Stimulated activated CD4-positive, alpha-beta T cell treated with anti-CD3 and anti-CD28 coated beads, Interleukin-4, amount 100 ng/mL, for 1 hour (primary cell): ENCODE data around the gene ERBB2.

Source experiments
- DNase-seq: peaks from one replicate; pipeline ENCODE4 v3.0.0-alpha.2; 2020

Gene ERBB2

DNA sequence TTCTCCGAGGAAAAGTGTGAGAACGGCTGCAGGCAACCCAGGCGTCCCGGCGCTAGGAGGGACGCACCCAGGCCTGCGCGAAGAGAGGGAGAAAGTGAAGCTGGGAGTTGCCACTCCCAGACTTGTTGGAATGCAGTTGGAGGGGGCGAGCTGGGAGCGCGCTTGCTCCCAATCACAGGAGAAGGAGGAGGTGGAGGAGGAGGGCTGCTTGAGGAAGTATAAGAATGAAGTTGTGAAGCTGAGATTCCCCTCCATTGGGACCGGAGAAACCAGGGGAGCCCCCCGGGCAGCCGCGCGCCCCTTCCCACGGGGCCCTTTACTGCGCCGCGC lies at the start of gene ERBB2:
Gene ERBB2 (plus strand): TSS at position 247 of the 330 bp plus-strand sequence. CDS start 175 bp downstream, outside the sequence.
- no peak for DNase-seq

DNA sequence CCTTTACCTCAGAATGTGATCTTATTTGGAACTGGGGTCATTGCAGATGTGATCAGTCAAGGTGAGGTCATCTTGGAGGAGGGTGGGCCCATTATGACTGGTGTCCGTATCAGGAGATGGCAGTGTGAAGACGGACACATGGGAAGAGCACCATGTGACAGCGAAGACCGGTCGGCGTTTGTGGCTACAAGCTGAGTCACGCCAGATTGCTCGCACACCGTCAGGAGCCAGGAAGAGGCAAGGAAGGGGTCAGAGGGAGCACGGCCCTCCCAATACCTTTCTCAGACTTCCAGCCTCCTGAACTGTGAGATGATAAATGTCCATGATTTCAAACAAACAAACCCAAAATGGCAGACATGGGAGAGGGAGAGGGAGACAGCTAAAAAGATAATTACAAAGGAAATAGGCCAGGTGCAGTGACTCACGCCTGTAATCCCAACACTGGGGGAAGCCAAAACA lies 49.7 kb upstream of the ERBB2 start:
- no peak for DNase-seq

DNA sequence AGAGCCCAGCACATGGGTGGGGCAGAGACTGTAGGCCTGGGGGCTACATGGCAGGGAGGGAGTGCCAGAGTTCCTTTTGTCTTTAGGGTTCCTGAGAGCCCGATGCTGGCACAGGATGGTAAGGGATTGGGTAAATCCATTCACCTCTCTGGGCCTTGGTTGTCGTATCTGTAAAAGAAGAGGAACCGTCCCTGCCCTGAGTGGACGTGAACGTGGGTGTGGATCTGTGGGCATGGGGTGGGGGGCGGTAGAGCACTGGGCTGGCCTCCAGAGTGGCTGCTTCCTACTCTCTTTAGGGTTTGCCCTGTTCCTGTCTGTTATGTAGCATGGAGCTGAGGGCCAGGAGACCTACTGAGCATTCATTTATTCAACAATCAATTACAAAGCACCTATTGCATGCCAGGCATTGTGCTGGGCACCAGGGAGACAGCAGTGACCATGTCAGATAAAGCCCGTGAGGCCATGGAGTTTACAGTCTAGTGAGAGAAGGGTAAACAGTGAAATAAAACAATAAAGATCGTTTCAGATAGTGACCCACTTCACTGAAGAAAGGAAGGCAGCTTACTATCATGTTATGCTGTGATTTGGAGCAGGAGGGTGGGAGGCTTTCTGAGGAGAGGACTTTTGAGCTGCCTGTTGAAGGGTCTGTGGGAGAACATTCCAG lies 47.8 kb upstream of the ERBB2 start:
- DNase-seq: no peak

DNA sequence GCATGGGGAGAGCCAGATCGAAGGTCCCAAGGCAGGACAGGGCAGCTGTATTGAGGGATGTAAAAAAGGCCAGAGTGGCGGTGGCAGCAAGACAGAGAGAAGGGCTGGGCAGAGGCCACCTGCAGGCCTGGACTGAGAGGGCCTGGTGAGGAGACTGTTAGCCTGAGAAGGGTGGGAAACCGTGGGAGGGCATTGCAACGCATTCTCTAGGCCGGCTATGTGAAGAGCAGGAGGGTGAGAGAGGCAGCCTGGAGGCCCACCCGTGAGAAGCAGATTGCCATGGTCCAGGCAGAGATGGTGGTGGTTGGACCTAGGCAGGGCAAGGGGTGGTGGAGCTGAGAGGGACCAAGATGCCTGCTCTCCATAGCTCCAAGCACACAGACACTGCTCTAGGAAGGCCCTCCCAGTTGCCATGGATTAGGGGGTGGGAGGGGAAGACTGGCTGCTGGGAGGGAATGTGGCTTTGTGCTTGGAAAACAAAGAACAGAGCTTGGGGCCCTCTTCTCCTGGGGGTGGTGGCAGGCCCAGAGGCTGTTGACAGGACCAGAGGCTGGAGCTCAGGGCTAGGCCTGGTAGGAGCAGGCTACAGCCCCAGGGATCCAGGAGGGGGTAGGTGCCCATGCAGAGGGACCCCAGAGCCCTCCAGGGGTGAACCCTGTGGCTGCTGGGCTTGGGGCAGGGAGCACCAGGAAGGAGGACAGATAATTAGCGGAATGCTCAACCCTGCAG lies 47.1 kb upstream of the ERBB2 start:
- no peak for DNase-seq

DNA sequence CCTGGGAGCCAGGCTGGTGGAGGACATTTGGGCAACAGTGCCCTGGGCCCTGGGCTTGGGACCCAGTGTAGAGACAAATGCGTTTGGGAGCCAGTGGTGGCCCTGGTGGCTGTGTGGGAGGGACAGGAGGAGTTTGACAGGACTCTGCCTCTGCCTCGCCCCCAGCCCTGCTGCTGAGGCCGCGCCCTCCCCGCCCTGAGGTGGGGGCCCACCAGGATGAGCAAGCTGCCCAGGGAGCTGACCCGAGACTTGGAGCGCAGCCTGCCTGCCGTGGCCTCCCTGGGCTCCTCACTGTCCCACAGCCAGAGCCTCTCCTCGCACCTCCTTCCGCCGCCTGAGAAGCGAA lies 46.6 kb upstream of the ERBB2 start:
- no peak for DNase-seq

DNA sequence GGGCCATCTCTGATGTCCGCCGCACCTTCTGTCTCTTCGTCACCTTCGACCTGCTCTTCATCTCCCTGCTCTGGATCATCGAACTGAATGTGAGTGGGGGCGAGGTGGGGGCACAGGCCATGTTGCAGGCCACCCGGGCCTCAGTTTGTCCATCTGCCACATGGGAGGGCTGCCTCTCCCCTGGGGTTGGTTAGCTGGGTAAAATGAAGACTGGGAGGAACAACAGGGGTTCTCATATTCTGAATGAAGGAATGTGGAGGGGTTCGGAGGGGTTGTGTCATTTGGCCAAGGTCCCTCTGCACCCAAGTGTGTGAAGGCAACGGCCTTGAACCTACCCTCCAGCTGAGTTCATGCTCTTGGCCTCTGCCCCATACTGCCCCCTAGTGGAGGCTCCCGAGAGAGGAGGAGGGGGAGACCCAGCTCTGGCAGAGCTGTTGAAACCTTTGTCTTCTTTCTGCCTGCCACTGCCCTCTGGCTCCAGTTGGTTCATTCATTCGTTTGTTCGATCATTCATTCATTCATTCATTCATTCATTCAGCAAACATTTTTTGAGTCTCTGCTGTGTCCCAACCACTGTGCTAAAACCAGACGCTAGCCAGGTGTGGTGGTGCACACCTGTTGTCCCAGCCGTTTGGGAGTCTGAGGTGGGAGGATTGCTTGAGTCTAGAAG lies 46.1 kb upstream of the ERBB2 start:
- DNase-seq: peak; percentile 80

DNA sequence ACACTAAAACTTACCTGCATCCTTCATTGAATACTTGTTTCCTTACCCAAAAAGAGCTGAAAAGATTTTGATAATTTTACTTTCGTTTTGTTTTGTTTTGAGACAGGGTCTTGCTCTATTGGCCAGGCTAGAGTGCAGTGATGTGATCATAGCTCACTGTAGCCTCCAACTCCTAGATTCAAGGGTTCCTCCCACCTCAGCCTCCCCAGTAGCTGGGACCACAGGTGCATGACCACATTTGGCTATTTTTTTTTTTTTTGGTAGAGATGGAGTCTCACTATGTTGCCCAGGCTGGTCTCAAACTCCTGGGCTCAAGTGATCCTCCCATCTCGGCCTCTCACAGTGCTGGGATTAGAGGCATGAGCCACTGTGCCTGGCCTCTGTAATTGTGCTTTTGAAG lies 44.8 kb upstream of the ERBB2 start:
- no peak for DNase-seq

DNA sequence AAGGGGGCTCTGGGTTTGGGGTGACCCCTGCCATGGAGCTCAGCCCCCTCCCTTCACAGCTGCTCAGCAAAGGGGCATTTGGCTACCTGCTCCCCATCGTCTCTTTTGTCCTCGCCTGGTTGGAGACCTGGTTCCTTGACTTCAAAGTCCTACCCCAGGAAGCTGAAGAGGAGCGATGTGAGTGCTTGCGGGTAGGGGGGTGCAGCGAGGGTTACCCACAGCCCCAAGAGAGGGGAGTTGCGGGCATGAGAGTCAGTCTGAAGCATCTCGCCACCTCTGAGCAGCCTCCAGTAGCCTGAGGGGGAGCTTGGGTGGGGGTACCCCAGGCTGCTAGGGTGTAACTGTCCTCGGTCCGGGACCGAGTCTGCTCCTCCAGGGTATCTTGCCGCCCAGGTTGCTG lies 41.5 kb upstream of the ERBB2 start:
- DNase-seq: no peak

DNA sequence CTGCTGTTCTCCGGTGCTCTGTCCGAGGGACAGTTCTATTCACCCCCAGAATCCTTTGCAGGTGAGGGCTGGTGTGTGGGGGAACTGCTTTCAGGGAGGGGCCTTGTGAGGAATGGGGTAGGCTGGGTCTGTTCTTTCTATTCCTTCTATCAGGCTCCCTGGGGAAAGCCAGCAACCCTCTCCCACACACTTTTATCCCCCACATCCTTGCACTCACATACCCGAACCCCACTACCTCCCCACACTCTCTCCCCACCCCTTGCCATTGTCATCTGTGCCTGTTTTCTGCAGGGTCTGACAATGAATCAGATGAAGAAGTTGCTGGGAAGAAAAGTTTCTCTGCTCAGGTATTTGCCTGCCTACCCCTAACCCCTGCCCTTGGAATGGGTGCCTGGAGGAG lies 41.1 kb upstream of the ERBB2 start:
- no peak for DNase-seq

DNA sequence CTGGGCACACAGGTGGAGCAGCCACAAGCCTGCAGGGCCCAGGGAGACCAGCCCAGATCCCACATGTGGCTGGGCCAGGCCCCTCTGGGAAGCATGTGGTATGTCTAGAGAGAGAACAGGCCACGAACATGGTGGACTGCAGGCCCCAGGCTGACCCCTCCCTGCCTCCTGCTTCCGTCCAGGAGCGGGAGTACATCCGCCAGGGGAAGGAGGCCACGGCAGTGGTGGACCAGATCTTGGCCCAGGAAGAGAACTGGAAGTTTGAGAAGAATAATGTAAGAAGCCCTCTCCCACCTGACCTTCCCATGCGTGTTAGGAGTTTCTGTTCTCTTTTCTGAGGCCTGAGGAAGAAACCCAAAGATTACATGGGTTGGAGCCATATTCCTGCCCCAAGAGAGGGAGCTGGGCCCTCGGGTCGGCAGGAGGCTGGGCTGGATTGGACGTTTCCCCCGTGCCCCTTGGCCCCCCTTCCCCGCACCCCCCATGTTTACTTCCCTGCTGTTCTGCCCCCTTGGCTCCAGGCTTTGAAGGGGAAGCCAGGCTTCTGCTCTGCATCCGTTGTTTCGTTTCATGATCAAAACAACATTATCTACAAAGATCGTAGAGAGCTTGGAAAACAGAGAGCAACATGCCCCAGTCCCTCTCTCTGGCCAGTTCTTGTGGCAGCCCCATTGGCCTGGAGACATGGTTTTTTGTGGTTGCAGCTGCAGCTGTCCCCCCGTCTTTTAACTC lies 40.4 kb upstream of the ERBB2 start:
- DNase-seq: no peak

DNA sequence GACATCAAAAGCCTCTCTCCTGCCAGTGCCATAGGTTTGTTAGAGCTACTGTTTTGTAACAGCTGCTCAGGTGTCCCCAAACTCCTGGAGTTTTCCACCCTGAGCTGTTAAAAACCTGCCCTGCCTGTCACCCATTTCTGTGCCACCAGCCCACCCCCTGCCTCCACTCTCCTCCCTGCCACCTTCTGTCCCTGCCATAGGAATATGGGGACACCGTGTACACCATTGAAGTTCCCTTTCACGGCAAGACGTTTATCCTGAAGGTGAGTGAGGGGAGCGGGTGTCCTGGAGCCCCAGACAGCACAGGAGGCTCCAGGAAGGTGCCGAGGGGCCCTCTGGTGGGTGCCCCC lies 39.9 kb upstream of the ERBB2 start:
- no peak for DNase-seq

DNA sequence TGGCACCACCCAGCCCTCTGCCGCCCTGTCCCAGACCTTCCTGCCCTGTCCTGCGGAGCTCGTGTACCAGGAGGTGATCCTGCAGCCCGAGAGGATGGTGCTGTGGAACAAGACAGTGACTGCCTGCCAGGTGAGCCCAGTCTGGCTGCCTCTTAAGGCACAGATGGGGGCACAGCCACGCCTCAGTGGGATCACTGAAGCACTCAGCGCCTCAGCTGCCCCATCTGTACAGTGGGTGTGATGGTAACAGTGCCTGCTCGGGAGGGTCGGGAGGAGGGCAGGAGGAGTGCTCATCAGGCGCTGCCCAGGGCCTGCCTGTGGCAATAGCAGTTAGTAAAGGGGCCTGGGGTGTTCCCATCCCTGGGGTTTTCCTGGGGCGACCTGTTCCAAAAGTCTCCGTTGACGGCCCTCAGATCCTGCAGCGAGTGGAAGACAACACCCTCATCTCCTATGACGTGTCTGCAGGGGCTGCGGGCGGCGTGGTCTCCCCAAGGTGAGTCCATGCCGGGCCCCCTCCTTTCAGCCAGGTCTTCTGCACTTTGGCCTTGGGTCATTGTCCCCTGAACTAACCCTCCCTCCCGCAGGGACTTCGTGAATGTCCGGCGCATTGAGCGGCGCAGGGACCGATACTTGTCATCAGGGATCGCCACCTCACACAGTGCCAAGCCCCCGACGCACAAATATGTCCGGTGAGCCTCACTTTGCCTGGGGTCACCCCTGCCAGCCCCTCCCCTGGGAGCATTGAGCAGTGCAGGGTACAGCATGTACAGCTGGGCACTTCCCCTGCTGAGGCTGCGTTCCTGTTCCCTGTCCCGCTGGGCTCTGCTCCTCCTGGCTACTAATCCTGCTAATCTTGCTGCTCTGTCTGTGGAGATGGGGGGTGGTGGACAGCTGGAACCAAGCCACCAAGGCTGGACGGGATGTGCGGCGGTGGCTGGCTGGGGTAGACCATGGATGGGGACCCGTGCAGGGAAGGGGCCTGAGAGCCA lies 39.2 kb upstream of the ERBB2 start:
- no peak for DNase-seq

DNA sequence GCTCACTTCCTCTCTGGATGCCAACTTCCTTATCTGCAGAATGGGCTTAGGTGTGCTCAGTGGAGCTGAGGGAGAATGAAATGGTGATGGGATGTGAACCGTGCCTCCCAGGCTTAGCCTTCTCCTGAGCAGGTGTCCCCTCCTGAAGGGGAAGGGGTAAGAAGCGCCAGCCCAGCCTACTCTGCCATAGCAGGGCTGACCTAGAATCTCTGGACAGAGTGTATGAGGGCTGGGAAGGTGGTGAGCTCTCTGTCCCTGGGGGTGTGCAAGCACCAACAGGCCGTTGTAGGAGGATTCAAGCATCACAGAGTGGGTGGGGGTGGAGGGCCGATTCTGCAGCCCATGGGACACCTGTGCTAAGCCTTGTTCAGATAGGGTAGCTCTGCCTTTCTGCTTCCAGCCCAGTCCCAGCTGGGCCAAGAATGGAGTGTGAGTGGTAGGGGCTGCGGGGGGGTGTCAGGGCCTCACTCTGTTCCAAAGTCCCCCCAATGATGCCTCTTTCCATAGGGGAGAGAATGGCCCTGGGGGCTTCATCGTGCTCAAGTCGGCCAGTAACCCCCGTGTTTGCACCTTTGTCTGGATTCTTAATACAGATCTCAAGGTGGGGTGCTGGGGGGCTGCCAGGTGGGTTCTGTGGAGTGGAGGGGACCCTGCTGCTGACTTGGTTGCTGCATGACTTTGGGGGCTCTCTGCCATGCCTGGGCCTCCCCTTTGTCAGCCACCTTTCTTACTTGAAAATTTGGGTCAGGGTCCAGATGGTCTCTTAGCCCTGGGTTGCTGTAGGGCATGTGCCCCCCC lies 37.9 kb upstream of the ERBB2 start:
- no peak for DNase-seq

DNA sequence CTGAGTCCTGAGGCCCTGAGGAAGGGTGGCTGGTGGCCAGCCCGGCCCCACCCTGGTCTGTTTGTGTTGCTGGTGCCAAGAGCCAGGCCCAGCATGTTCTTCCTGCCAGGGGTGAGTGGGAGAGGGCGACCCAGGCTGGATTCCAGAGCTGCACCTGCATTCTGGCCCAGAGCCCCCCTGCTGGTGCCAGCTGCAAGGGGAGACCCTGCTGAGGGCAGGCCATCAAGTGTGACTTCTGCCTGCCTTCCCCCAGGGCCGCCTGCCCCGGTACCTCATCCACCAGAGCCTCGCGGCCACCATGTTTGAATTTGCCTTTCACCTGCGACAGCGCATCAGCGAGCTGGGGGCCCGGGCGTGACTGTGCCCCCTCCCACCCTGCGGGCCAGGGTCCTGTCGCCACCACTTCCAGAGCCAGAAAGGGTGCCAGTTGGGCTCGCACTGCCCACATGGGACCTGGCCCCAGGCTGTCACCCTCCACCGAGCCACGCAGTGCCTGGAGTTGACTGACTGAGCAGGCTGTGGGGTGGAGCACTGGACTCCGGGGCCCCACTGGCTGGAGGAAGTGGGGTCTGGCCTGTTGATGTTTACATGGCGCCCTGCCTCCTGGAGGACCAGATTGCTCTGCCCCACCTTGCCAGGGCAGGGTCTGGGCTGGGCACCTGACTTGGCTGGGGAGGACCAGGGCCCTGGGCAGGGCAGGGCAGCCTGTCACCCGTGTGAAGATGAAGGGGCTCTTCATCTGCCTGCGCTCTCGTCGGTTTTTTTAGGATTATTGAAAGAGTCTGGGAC lies 37.1 kb upstream of the ERBB2 start:
- DNase-seq: no peak

DNA sequence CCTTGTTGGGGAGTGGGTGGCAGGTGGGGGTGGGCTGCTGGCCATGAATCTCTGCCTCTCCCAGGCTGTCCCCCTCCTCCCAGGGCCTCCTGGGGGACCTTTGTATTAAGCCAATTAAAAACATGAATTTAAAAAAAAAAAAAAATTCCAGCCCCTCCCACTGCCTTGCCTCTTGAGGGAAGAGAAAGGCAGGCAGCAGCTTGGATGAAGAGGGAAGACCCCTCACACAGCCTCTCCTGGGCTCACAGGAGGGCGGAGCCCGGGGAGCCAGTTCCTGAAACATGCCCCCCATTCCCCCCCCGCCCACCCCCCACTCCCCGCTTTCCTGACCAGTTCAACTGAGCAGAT lies 36.5 kb upstream of the ERBB2 start:
- no peak for DNase-seq

DNA sequence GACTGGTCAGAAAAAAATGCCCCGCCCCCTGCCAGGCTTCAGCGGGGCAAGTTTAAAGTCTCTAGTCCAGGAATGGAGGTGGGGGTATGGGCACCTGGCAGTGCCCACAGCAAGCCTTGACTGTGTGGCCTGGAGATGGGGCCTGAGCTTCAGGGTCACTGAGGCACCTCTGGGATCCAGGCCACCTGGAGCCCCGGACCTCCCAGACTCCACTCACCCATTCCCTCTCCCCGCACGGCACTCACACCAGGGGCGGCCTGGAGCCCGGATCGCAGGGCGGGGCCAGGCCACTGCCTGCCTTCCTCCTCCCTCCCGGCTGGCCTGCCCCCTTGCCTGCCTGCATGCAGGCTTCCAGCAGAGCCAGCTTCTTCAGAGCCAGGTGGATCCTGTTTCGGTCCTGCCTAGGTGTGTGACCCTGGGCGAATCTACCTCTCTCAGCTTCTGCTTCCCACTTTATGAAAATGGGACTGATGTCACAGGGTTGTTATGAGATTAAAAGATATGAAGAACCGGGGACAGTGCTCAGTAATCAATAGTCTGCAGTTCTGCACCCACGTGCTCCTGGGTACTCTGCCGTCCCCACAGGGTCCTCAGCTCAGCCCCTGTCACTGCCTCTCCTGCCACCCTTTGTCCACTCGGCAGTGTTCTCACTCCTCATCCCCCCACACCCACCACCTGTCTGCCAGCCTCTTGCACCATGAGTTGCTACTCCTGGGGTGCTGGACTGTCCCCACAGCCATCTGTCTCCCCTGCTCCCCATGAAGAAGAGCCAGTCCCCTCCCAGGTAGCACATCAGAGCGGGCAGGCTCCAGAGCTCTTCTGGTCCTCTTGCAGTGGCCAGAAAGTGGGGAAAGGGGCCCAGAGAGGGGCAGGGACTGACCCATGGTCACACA lies 35.9 kb upstream of the ERBB2 start:
- no peak for DNase-seq

DNA sequence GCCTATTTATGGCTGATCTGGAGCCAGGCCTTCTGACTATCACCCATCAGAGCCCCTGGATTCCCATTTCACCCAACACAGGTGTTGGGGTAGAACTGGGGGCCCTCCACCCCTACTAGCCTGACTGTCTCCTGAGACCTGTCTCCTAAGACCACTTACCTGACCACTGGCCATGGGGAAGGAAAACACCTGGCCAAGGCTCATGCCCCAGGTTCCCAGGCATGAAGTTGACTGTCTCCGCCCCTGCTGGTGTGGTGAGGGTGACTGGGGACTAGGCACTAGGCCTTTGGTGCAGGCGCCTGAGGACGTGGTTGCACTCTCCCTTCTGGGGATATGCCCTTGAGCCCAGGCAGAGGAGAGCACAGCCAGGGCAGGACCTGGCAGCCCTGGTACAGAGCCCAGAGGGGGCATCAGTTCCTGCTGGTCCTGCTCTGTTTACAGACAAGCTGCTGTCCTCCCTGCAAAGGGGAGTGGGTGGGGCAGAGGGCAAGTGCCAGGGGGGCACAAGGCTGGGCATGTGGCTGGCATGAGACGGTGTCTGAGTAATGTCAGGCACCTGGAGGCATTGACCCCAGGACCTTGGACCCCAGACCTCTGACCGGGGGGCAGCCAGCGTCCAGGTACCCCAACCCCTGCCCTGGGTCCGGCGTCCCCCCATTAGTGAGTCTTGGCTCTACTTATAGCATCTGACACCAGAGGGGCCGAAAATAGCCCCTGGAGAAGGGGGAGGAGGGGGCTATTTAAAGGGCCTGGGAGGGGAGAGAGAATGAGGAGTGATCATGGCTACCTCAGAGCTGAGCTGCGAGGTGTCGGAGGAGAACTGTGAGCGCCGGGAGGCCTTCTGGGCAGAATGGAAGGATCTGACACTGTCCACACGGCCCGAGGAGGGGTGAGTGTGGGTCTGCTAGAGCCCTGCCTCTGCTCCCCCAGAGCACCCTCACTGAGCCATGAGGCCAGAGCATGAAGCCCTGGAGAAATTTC lies 35.0 kb upstream of the ERBB2 start, which contains the start of gene TCAP:
Gene TCAP (plus strand): TSS at position 769 of the 981 bp plus-strand sequence. CDS start 11 bp downstream, at position 780.
- DNase-seq: no peak

DNA sequence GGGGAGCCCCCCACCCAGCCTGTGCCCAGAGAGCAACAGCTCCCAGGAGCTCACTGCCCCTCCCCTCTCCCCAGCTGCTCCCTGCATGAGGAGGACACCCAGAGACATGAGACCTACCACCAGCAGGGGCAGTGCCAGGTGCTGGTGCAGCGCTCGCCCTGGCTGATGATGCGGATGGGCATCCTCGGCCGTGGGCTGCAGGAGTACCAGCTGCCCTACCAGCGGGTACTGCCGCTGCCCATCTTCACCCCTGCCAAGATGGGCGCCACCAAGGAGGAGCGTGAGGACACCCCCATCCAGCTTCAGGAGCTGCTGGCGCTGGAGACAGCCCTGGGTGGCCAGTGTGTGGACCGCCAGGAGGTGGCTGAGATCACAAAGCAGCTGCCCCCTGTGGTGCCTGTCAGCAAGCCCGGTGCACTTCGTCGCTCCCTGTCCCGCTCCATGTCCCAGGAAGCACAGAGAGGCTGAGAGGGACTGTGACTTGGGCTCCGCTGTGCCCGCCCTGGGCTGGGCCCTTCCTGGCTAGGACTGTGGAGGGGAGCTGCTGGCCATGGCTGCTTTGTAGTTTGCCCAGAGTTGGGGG lies 34.1 kb upstream of the ERBB2 start:
- no peak for DNase-seq
